Muscle of leg (tissue), 11 donors: Measurements from ENCODE around the gene ZBTB32. TPM values are rescaled to one million over a fixed set of nuclear protein-coding genes. Genes with fewer than 3 reads are reported as not detected.

Experiments
- DNase-seq: peaks from one replicate; pipeline ENCODE4 v3.0.0; 2013
- H3K27ac ChIP-seq: one replicate; pipeline ENCODE4 v1.5.1; 2013; ENCODE audit warnings: mild to moderate bottlenecking, low read length, control low read depth
- H3K27me3 ChIP-seq: one replicate; pipeline ENCODE4 v1.6.1; 2013; ENCODE audit warnings: low read length; ENCODE audit not compliant: control insufficient read depth, insufficient read depth
- H3K36me3 ChIP-seq: one replicate; pipeline ENCODE4 v1.6.1; 2013; ENCODE audit warnings: low read length; ENCODE audit not compliant: control insufficient read depth, insufficient read depth
- H3K4me1 ChIP-seq: one replicate; pipeline ENCODE4 v1.6.1; 2013; ENCODE audit warnings: low read length; ENCODE audit not compliant: control insufficient read depth, insufficient read depth
- H3K4me3 ChIP-seq: one replicate; pipeline ENCODE4 v1.5.1; 2013; ENCODE audit warnings: low read length, control low read depth
- H3K9me3 ChIP-seq: replicated peaks from 2 replicates; pipeline ENCODE4 v1.6.1; 2013; ENCODE audit warnings: low read depth, low read length; ENCODE audit not compliant: control insufficient read depth
- WGBS: methylation state at CpG from one replicate; pipeline ENCODE4 v1.1.5; 2013; ENCODE audit warnings: missing lambda C conversion rate; ENCODE audit not compliant: insufficient coverage; 5-methylcytosine and 5-hydroxymethylcytosine counted together
- polyA plus RNA-seq, 8 donors: library from polyadenylated mRNA; unstranded; fragments of 120-200 nt; gene quantifications; one replicate each; pipeline versions ENCODE4 v1.2.1 to v1.2.3, GENCODE V29; 2013; ENCODE audit warnings: inconsistent platforms in 1 of 8, low replicate concordance in 1 of 8; ENCODE audit not compliant: insufficient read length in 8 of 8, insufficient read depth in 1 of 8
- total RNA-seq: library from RNA; stranded (reverse); fragments of 120-200 nt; gene quantifications from one replicate; pipeline ENCODE4 v1.2.4, GENCODE V29; 2013

The ZBTB32 gene
- total and polyA plus RNA-seq, 9 donors = 0.25 to 0.40 (median 0.36) TPM; not detected in 3

- no peak overlapping the region for H3K4me3 ChIP-seq
- DNase-seq = no peak
- H3K27me3 ChIP-seq = no peaks in the 10 kb centered on the region
- peaks cover 8% of the 10 kb centered on the region for H3K4me1 ChIP-seq
- WGBS = 25% methylated on average over 1 of the region's 2 CpGs
- H3K9me3 ChIP-seq = no peaks in the 10 kb centered on the region
- no peak overlapping the region for H3K27ac ChIP-seq
- no peaks in the 10 kb centered on the region for H3K36me3 ChIP-seq
These were observed 9.1 kb downstream of the ZBTB32 start for GRCh38 chr19:35713506-35713850.

DNA sequence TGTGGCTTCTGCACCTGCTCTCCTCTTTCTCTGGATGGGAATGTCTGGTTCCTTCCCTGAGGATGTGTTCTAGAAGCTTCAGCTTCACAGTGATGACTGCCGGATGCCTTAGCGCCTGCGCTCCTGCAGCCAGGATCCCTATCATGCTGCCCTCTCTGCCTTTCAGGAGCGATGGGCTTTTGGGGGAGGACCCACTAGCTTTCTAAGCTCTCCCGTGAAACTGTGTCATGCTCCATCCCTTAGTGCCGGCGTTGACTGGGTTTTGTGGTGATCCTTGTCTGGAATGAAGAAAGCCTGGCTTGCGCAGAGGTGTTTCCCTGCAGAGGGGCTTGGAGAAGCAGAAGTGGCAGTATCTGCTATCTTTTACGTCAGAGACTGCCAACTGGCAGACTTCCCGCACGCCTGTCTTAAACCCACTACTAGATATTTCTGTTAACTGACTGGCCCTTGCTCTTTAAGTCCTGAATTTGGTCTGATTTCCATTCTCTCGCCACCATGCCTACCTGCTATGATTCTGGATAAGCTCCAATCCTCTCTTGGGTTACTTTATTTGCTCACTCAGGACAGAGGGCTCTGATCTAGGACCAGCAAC, 9.6 kb downstream of the ZBTB32 start:
- Histone ChIP-seq H3K9me3 (no peaks in the 10 kb centered on the region), H3K36me3 (no peaks in the 10 kb centered on the region), H3K27me3 (no peaks in the 10 kb centered on the region), H3K27ac (no peak overlapping the region), H3K4me3 (no peak overlapping the region), H3K4me1 (peaks cover 12% of the 10 kb centered on the region)
- WGBS = 77% methylated on average over 11 of the region's 12 CpGs
- DNase-seq = no peak

GRCh38 chr19:35714601-35715354, 10.4 kb downstream of the ZBTB32 start:
- H3K36me3 ChIP-seq = peaks cover 5% of the 10 kb centered on the region
- H3K4me3 ChIP-seq = no peak overlapping the region
- no peak overlapping the region for H3K27ac ChIP-seq
- 54% methylated on average over 10 of the region's 14 CpGs for WGBS
- H3K4me1 ChIP-seq = peaks cover 19% of the 10 kb centered on the region
- no peaks in the 10 kb centered on the region for H3K9me3 ChIP-seq
- no peak for DNase-seq
- H3K27me3 ChIP-seq = no peaks in the 10 kb centered on the region

DNA sequence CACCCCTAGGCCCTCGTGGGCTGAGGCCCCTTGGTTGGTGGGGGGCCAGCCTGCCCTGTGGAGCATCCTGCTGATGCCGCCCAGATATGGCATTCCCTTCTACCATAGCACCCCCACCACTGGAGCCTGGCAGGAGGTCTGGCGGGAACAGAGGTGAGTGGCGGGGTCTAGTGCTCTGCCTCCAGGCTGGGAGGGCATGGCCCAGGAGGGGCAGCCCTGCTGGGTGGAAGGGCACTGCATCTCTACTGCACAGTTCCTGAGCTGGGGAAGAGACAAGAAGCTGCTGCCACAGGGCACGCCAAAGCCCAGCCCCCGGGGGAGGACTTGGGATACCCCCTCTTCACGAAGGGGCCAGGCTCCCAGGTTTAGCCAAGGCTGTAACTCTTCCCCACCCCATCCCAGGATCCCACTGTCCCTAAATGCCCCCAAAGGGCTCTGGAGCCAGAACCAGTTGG, 11.0 kb downstream of the ZBTB32 start:
- Histone ChIP-seq H3K4me1 (peaks cover 19% of the 10 kb centered on the region), H3K27me3 (no peaks in the 10 kb centered on the region), H3K36me3 (peaks cover 9% of the 10 kb centered on the region), H3K27ac (no peak overlapping the region), H3K9me3 (no peaks in the 10 kb centered on the region), H3K4me3 (no peak overlapping the region)
- 70% methylated on average over 5 of the region's 7 CpGs for WGBS
- DNase-seq = no peak

- H3K36me3 ChIP-seq = peaks cover 16% of the 10 kb centered on the region
- under 1% methylated on average over 45 of the region's 52 CpGs for WGBS
- peak overlapping the region; percentile 90 for H3K27ac ChIP-seq
- H3K4me3 ChIP-seq = peak overlapping the region; percentile 93
- H3K27me3 ChIP-seq = no peaks in the 10 kb centered on the region
- peaks cover 19% of the 10 kb centered on the region for H3K4me1 ChIP-seq
- no peaks in the 10 kb centered on the region for H3K9me3 ChIP-seq
- peak; percentile 76 for DNase-seq
These were observed 11.8 kb downstream of the ZBTB32 start for GRCh38 chr19:35715981-35716800.

DNA sequence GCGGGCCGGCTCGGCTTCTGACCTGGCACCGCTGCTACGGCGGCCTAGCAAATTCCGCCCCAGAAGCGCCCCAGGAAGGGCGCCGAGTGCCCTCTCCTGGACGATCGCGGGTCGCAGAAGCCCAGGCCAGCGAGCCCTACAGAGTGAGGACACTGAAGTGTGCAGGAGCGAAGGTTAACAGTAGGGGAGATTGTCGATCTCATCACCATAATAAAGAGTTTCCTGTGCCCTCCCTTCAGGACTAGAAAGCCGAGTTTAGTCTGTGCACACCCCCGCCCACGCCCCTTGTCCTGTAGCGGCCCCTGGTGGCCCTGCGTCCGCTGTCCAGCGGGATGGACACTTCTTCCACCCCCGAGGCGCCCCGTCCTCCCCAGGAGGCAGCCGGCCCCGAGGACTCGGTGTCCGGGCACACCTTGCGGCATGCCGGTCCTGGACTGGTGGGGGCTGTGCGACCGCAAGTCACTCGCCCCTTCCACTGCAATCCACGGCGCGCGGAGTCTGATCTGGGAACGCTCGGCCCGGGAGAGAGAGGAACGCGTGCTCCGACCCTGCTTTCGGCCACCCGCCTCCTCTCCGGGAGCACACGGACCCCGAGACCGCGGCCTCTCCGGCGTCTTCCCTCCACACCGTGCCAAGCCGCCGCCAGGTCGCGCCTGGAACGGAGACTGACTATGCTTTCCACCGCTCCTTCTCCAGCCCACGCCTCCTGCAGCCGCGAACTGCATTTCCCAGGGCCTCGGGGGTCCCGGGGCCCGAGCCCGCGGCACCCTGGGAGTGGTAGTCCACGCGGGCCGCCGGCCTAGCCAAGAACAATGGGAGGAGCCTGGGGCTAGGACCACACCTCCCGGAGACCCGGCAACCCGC, 12.7 kb downstream of the ZBTB32 start:
- H3K4me1 ChIP-seq = peaks cover 19% of the 10 kb centered on the region
- no peaks in the 10 kb centered on the region for H3K9me3 ChIP-seq
- H3K27ac ChIP-seq = peak overlapping the region; percentile 90
- peak; percentile 99 for DNase-seq
- peaks cover 24% of the 10 kb centered on the region for H3K36me3 ChIP-seq
- under 1% methylated on average over 70 of the region's 77 CpGs for WGBS
- no peaks in the 10 kb centered on the region for H3K27me3 ChIP-seq
- peak overlapping the region; percentile 93 for H3K4me3 ChIP-seq

DNA sequence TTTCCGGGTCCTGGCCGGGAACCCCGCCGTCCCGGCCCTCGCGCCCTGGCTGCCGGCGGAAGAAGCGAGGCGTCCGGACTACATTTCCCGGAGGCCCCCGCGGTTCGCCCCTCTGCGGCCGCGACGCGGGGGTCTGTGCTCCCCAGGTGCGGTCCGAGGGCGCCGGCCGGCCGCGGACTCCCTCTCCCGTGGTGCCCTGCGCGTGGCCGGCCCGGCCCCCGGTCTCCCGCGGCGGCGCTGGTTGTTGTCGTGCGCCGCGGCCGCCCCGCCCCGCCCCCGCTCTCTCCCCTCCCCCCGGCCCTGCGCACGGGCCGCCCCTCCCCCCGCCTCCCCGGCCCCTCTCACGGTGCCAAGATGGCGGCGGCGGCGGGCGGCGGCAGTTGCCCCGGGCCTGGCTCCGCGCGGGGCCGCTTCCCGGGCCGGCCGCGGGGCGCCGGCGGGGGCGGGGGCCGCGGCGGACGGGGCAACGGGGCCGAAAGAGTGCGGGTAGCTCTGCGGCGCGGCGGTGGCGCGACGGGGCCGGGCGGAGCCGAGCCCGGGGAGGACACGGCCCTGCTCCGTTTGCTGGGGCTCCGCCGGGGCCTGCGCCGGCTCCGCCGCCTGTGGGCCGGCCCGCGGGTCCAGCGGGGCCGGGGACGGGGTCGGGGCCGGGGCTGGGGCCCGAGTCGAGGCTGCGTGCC, 13.4 kb downstream of the ZBTB32 start, which contains the start of gene KMT2B:
KMT2B (plus strand) TSS at position 339 of the 680 bp plus-strand sequence; CDS start at position 355, 16 bp downstream.
- Histone ChIP-seq H3K27ac (peak within 1 kb of the TSS; percentile 90), H3K36me3 (peaks cover 32% of the 10 kb centered on the region), H3K4me1 (peaks cover 19% of the 10 kb centered on the region), H3K4me3 (peak within 1 kb of the TSS; percentile 93), H3K27me3 (no peaks in the 10 kb centered on the region), H3K9me3 (no peaks in the 10 kb centered on the region)
- under 1% methylated on average over 84 of the region's 109 CpGs for WGBS
- DNase-seq = no peak

GRCh38 chr19:35718345-35719041, 14.1 kb downstream of the ZBTB32 start:
- under 1% methylated on average over 36 of the region's 42 CpGs for WGBS
- Histone ChIP-seq H3K27me3 (no peaks in the 10 kb centered on the region), H3K27ac (peak overlapping the region; percentile 62), H3K9me3 (no peaks in the 10 kb centered on the region), H3K36me3 (peaks cover 39% of the 10 kb centered on the region), H3K4me3 (peak overlapping the region; percentile 86), H3K4me1 (peaks cover 19% of the 10 kb centered on the region)
- DNase-seq = no peak
